SU-DHL-6 (cell line): ENCODE data around the gene ACER2.
A peak's percentile ranks its signal among the peaks of the same experiment; 100 is the strongest.

Source experiments
- H2AFZ ChIP-seq: fragments of 200-600 bp; sonication (generic); 2 replicates; pipeline ENCODE4 v1.6.1; 2014; ENCODE audit warnings: low read depth, mild to moderate bottlenecking, moderate library complexity, mixed read lengths, antibody characterized with exemption, low read length; ENCODE audit not compliant: severe bottlenecking
- H3F3A ChIP-seq: fragments of 200-600 bp; shearing (Covaris generic); 2 replicates; pipeline ENCODE4 v1.6.0; 2016; ENCODE audit warnings: antibody characterized with exemption, mild to moderate bottlenecking; ENCODE audit not compliant: insufficient read depth
- H3K27ac ChIP-seq: fragments of 200-600 bp; sonication (generic); 2 replicates; pipeline ENCODE4 v1.5.1; 2016; ENCODE audit warnings: low read depth, mild to moderate bottlenecking, low read length, moderate library complexity, mixed read lengths
- H3K27me3 ChIP-seq: fragments of 200-600 bp; sonication (generic), shearing (Covaris generic); 2 replicates; pipeline ENCODE4 v1.6.0; 2014; ENCODE audit warnings: mild to moderate bottlenecking, low read length
- H3K36me3 ChIP-seq: fragments of 200-600 bp; sonication (generic); 2 replicates; pipeline ENCODE4 v1.6.1; 2014; ENCODE audit warnings: mild to moderate bottlenecking, low read length, mixed read lengths
- H3K4me2 ChIP-seq: fragments of 300-600, 200-600 bp; shearing (Covaris generic), sonication (generic); 2 replicates; pipeline ENCODE4 v1.6.0; 2014; ENCODE audit warnings: low read length, low read depth, mild to moderate bottlenecking; ENCODE audit not compliant: poor library complexity, severe bottlenecking
- H3K4me3 ChIP-seq: fragments of 200-600 bp; sonication (generic); 2 replicates; pipeline ENCODE4 v1.5.1; 2014; ENCODE audit warnings: antibody characterized with exemption, low read length, mild to moderate bottlenecking, mixed read lengths; ENCODE audit not compliant: insufficient read depth, poor library complexity, severe bottlenecking
- H3K79me2 ChIP-seq: fragments of 200-600 bp; sonication (generic); 2 replicates; pipeline ENCODE4 v1.6.1; 2014; ENCODE audit warnings: mild to moderate bottlenecking, low read length, moderate library complexity; ENCODE audit not compliant: insufficient read depth
- H3K9ac ChIP-seq: fragments of 200-600 bp; sonication (generic); 2 replicates; pipeline ENCODE4 v1.7.0; 2014; ENCODE audit warnings: mild to moderate bottlenecking, low read length
- H3K9me2 ChIP-seq: fragments of 200-600 bp; sonication (generic); replicated peaks from 2 replicates; pipeline ENCODE4 v1.6.1; 2014; ENCODE audit warnings: low read length; ENCODE audit not compliant: insufficient read depth
- H3K9me3 ChIP-seq: fragments of 200-600 bp; sonication (generic); 2 replicates; pipeline ENCODE4 v1.6.1; 2014; ENCODE audit warnings: low read length, mixed read lengths; ENCODE audit not compliant: insufficient read depth
- H4K20me1 ChIP-seq: fragments of 200-600 bp; sonication (generic); 2 replicates; pipeline ENCODE4 v1.6.1; 2014; ENCODE audit warnings: low read depth, mild to moderate bottlenecking, antibody characterized with exemption, low read length, moderate library complexity, mixed read lengths
- EZH2phosphoT487 ChIP-seq: fragments of 200-600 bp; sonication (generic), shearing (Covaris generic); conservative IDR thresholded peaks from 2 replicates; pipeline ENCODE4 v1.6.1; 2018; ENCODE audit warnings: mild to moderate bottlenecking, antibody characterized with exemption, low read length, moderate library complexity, mixed read lengths
- TF ChIP-seq, protein P1 (sequence below): fragments of 200-600 bp; sonication (generic); IDR thresholded peaks from one replicate; pipeline ENCODE4 v1.5.1; 2017; ENCODE audit warnings: antibody characterized with exemption, mild to moderate bottlenecking, low read length, moderate library complexity; ENCODE audit not compliant: insufficient read depth, poor library complexity, severe bottlenecking

Gene ACER2

DNA sequence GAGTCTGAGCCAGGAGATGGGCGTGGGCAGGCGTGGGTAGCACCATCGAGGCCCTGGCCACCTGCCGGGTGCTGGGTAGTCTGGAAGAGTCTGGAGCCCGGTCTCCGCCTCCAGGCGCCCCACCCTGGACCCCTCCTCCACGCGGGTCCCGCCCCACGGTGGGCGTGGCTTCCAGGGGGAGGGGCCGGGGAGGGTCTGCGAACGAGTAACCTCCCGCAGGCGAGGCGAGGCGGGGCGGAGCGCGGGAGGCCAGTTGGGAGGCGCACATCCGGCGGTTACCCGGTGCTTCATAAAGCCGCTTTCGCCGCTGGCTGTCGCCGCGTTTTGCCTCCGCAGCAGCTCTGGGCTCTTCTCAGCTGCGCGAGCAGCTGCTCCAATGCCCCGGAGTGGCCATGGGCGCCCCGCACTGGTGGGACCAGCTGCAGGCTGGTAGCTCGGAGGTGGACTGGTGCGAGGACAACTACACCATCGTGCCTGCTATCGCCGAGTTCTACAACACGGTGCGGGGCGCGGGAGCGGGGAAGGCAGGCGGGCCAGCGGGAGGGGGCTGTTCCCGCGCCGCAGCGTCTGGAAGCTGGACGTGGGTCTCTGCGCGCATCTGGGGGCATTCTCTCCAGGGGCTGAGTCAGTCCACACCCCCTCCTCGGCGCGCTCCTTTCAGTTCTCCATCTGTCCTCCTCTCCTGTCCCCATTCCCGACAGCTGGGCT is at the start of gene ACER2:
TSS of gene ACER2 (plus strand) at position 317 of the 708 bp plus-strand sequence. CDS start at position 393, 76 bp downstream.
- no peaks in the 10 kb centered on the region for H3K9me2 ChIP-seq
- peak within 1 kb of the TSS; percentile 91 for H3K4me2 ChIP-seq
- H4K20me1 ChIP-seq, result no peaks in the 10 kb centered on the region
- no peaks in the 10 kb centered on the region for H3K27me3 ChIP-seq
- TF ChIP-seq, protein P1, sequence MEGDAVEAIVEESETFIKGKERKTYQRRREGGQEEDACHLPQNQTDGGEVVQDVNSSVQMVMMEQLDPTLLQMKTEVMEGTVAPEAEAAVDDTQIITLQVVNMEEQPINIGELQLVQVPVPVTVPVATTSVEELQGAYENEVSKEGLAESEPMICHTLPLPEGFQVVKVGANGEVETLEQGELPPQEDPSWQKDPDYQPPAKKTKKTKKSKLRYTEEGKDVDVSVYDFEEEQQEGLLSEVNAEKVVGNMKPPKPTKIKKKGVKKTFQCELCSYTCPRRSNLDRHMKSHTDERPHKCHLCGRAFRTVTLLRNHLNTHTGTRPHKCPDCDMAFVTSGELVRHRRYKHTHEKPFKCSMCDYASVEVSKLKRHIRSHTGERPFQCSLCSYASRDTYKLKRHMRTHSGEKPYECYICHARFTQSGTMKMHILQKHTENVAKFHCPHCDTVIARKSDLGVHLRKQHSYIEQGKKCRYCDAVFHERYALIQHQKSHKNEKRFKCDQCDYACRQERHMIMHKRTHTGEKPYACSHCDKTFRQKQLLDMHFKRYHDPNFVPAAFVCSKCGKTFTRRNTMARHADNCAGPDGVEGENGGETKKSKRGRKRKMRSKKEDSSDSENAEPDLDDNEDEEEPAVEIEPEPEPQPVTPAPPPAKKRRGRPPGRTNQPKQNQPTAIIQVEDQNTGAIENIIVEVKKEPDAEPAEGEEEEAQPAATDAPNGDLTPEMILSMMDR, result no peak
- no peak for TF ChIP-seq EZH2phosphoT487
- H2AFZ ChIP-seq, result peak within 1 kb of the TSS; percentile 93
- H3K27ac ChIP-seq, result no peak within 1 kb of the TSS
- no peaks in the 10 kb centered on the region for H3K79me2 ChIP-seq
- no peaks in the 10 kb centered on the region for H3F3A ChIP-seq
- H3K9me3 ChIP-seq, result no peaks in the 10 kb centered on the region
- peak within 1 kb of the TSS; percentile 65 for H3K4me3 ChIP-seq
- H3K9ac ChIP-seq, result peak within 1 kb of the TSS; percentile 68
- H3K36me3 ChIP-seq, result no peaks in the 10 kb centered on the region

DNA sequence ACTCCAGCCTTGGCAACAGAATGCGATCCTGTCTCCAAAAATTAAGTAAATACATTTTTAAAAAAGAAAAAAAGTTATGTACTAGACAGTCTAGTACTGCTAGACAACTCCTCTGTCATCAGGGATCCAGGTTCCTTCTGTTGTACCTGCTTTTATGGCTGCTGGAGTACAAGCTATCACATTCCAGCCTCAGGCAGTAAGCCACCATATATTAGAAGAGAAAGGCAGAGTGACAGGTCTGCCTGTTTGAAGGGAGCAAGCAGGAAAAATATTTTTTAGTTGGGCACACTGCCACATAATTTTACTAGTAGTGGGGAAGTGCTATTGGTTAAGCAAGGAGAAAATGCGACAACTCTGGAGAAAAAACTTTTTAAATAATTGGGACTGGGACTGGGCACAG is 39.7 kb upstream of the ACER2 start:
- no peak for TF ChIP-seq EZH2phosphoT487
- TF ChIP-seq, protein P1, result no peak
- no peak overlapping the region for H3K4me3 ChIP-seq
- H3K9me3 ChIP-seq, result no peaks in the 10 kb centered on the region
- no peak overlapping the region for H3K27ac ChIP-seq
- no peaks in the 10 kb centered on the region for H4K20me1 ChIP-seq
- no peak overlapping the region for H2AFZ ChIP-seq
- H3F3A ChIP-seq, result peaks cover 49% of the 10 kb centered on the region
- no peak overlapping the region for H3K9ac ChIP-seq
- no peak overlapping the region for H3K4me2 ChIP-seq
- H3K27me3 ChIP-seq, result no peaks in the 10 kb centered on the region
- H3K36me3 ChIP-seq, result peaks cover 18% of the 10 kb centered on the region
- H3K9me2 ChIP-seq, result no peaks in the 10 kb centered on the region
- H3K79me2 ChIP-seq, result no peaks in the 10 kb centered on the region

DNA sequence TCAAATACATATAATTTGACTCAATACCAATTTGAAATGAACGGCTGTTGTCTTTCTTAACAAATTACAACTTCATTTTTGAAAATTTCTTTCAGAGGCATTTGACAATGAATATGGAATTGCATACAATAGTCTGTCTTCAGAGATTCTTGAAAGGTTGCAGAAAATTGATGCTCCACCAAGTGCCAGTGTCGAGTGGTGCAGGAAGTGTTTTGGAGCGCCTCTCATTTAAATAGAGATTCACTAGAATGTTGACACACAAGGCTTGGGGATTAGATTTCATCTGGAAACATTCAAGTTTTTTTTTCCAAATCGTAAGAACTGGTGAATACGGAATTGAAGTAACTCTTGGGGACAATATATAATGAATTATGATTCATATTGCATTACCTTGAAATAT is 36.9 kb upstream of the ACER2 start:
- H3K9ac ChIP-seq, result no peak overlapping the region
- TF ChIP-seq, protein P1, result no peak
- TF ChIP-seq EZH2phosphoT487, result no peak
- H2AFZ ChIP-seq, result no peak overlapping the region
- no peak overlapping the region for H3K4me2 ChIP-seq
- H3K4me3 ChIP-seq, result no peak overlapping the region
- H3K27ac ChIP-seq, result peak overlapping the region; percentile 15; the same call in 1 of the 2 replicates
- peaks cover 72% of the 10 kb centered on the region for H3F3A ChIP-seq
- peaks cover 36% of the 10 kb centered on the region for H3K36me3 ChIP-seq
- peaks cover 17% of the 10 kb centered on the region; the same call in 1 of the 2 replicates for H4K20me1 ChIP-seq
- 0 out of 2 replicates have a peak, but pooled peaks cover under 1% of the 10 kb centered on the region for H3K79me2 ChIP-seq
- H3K9me3 ChIP-seq, result no peaks in the 10 kb centered on the region
- no peaks in the 10 kb centered on the region for H3K27me3 ChIP-seq
- H3K9me2 ChIP-seq, result no peaks in the 10 kb centered on the region
